ENCODE measurements around the gene GRM6. TPM values are rescaled to one million over a fixed set of nuclear protein-coding genes. Genes with fewer than 3 reads are reported as not detected.

Gene GRM6
- total RNA-seq, 1 experiment from 2014 or later: not detected

DNA sequence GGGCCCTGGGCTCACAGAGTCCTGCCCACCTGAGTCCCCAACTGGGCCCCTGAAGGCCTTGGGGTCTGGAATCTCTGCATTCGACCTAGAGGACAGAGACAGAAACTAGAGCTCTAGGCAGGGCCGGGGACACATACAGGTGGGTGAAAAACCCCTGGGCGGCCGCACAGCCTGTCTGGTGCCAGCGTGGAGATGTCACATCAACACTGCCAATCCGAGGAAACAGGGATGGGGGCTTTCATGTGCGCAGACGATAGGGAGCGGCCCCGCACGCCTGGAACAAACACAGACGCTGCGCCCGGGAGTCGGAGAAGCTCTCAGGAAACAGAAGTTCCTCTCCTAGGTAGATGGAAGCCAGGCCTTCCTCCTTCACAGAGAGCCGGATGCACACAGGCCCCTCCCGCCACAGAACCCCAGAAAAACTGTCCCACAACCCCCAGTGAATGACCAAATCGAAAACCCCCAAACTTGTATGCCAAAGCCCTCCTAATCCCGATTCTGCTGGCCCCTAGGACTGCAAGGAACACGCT is 1.8 kb downstream of the GRM6 start:
- Mint-ChIP-seq H3K27ac (no peak overlapping the region), H3K27me3 (ENCODE audit: low read depth) (peaks cover 67% of the 10 kb centered on the region), H3K36me3 (ENCODE audit: insufficient read depth in 1 of 3, low read depth in 3 of 3) (peaks cover 0 to 7% (median 3%) of the 10 kb centered on the region in 3 experiments; a peak in 5 of 7 replicates), H3K9me3 (peaks cover 19 to 53% of the 10 kb centered on the region in 2 experiments), H3K4me1 (peaks cover 5 to 10% of the 10 kb centered on the region in 2 experiments), H3K4me3 (peak overlapping the region; percentile 59 to 79; a peak in 3 of 5 replicates)
- H3T11ph ChIP-seq (ENCODE audit: low read length): no peak overlapping the region
- no peaks in the 10 kb centered on the region for H3K4me1 ChIP-seq (ENCODE audit: insufficient read depth, low read length)
- H3K4ac ChIP-seq (ENCODE audit: low read depth, low read length): no peak overlapping the region
- H4K5ac ChIP-seq (ENCODE audit: insufficient read length, low read depth, low read length): no peak overlapping the region
- H3K18ac ChIP-seq (ENCODE audit: insufficient read length, low read depth, low read length): no peak overlapping the region
- H3K79me1 ChIP-seq (ENCODE audit: insufficient read depth, low read depth, low read length, poor library complexity, severe bottlenecking): no peaks in the 10 kb centered on the region
- no peak for DNase-seq
- no peaks in the 10 kb centered on the region for H4K20me1 ChIP-seq (ENCODE audit: control insufficient read depth, insufficient read depth, insufficient read length)
- no peak overlapping the region for H2BK15ac ChIP-seq (ENCODE audit: low read depth, low read length)
- peaks cover 10% of the 10 kb centered on the region for H3K9me3 ChIP-seq (ENCODE audit: control insufficient read depth, low read depth, low read length)
- H3K56ac ChIP-seq (ENCODE audit: insufficient read length, low read depth, low read length): no peak overlapping the region
- no peak overlapping the region for H2BK12ac ChIP-seq (ENCODE audit: insufficient read length, low read depth, low read length)
- no peak overlapping the region for H4K8ac ChIP-seq (replicated peaks; ENCODE audit: insufficient read length, low read depth, low read length)
- no peaks in the 10 kb centered on the region for H3K79me2 ChIP-seq (ENCODE audit: insufficient read depth, low read length)
- no peak overlapping the region for H3K27ac ChIP-seq (ENCODE audit: insufficient read length, low read depth, low read length)
- H2BK20ac ChIP-seq (ENCODE audit: low read depth, low read length, poor library complexity, severe bottlenecking): no peak overlapping the region
- no peak overlapping the region for H4K91ac ChIP-seq (ENCODE audit: insufficient read length, low read depth, low read length)
- H3K9ac ChIP-seq (ENCODE audit: extremely low read depth, insufficient read length, low read length): no peak overlapping the region
- no peak overlapping the region for H3K4me2 ChIP-seq (ENCODE audit: insufficient read depth, insufficient read length, low read length)
- peaks cover 2% of the 10 kb centered on the region for H3K23me2 ChIP-seq (ENCODE audit: insufficient read length, low read depth, low read length, poor library complexity, severe bottlenecking)
- H2AK5ac ChIP-seq (ENCODE audit: insufficient read length, low read length): no peak overlapping the region
- H3K27me3 ChIP-seq (ENCODE audit: insufficient read depth, low read length): peaks cover 26% of the 10 kb centered on the region
- no peak overlapping the region for H2BK120ac ChIP-seq (ENCODE audit: low read depth, low read length, poor library complexity, severe bottlenecking)
- no CpG with 5 or more reads among the region's 20 CpGs for WGBS (ENCODE audit: extremely low coverage, insufficient read length, low lambda C conversion rate)
- no peak overlapping the region for H2AFZ ChIP-seq (ENCODE audit: low read length)
- H3K14ac ChIP-seq (ENCODE audit: insufficient read depth, low read length): no peak overlapping the region
- no peak overlapping the region for H2BK5ac ChIP-seq (ENCODE audit: insufficient read length, low read length)
- H3K23ac ChIP-seq (ENCODE audit: insufficient read length, low read depth, low read length): no peak overlapping the region
- no peak for TF ChIP-seq CTCF (conservative IDR thresholded peaks at IDR 0.05)

Measured in H9 (cell line).